GM12864 (cell line): ENCODE measurements around the gene H1-8.

Source experiments
- DNase-seq: peaks from one replicate; pipeline ENCODE4 v3.0.0-alpha.2; 2011; ENCODE audit warnings: low read depth
- H3K4me3 ChIP-seq: 2 replicates; pipeline ENCODE4 v1.5.1; 2011; ENCODE audit warnings: mild to moderate bottlenecking, low read depth, low read length, control low read depth
- TF ChIP-seq, protein P1 (sequence below): IDR thresholded peaks from 2 replicates; pipeline ENCODE4 v1.5.1; 2011; ENCODE audit warnings: low read depth, mild to moderate bottlenecking, moderate library complexity, low read length, control low read depth, inconsistent platforms; ENCODE audit errors: missing control alignments

The H1-8 gene

DNA sequence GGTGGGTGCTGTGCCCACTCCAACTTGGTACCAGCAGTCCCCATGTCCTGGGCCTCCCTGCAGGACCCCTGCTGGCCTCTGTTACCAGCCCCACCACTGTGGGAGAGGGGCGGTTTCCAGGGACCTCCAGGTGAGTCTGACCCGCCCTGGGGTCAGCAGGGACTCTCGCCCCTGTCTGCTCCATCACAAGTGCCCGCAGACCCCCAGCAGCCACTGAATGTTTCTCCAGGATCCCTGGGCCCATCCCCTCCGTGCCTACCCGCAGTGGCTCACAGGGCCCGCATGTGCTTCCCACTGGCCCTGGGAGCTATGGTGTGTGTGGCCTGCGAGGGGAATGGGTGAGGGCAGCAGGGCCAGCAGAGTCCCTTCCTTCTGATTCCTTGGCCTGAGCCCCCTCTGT lies 24.4 kb upstream of the H1-8 start:
- H3K4me3 ChIP-seq, result no peak overlapping the region
- TF ChIP-seq, protein P1, sequence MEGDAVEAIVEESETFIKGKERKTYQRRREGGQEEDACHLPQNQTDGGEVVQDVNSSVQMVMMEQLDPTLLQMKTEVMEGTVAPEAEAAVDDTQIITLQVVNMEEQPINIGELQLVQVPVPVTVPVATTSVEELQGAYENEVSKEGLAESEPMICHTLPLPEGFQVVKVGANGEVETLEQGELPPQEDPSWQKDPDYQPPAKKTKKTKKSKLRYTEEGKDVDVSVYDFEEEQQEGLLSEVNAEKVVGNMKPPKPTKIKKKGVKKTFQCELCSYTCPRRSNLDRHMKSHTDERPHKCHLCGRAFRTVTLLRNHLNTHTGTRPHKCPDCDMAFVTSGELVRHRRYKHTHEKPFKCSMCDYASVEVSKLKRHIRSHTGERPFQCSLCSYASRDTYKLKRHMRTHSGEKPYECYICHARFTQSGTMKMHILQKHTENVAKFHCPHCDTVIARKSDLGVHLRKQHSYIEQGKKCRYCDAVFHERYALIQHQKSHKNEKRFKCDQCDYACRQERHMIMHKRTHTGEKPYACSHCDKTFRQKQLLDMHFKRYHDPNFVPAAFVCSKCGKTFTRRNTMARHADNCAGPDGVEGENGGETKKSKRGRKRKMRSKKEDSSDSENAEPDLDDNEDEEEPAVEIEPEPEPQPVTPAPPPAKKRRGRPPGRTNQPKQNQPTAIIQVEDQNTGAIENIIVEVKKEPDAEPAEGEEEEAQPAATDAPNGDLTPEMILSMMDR, result no peak
- no peak for DNase-seq

DNA sequence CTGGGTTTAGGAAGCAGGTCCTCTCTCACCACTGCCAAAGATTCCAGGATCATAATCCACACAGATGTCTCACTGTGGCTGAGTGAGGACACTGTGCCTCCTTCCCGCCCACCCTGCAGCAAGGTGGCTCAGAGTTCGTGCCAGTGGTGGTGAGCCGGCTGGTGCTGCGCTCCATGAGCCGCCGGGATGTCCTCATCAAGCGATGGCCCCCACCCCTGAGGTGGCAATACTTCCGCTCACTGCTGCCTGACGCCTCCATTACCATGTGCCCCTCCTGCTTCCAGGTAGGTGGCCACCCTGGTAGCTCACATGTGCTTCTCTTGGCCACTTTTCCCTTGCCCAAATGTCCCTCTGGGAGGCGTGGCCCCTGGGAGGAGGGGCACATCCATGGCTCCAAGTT lies 23.5 kb upstream of the H1-8 start:
- no peak overlapping the region for H3K4me3 ChIP-seq
- TF ChIP-seq, protein P1, result no peak
- no peak for DNase-seq

DNA sequence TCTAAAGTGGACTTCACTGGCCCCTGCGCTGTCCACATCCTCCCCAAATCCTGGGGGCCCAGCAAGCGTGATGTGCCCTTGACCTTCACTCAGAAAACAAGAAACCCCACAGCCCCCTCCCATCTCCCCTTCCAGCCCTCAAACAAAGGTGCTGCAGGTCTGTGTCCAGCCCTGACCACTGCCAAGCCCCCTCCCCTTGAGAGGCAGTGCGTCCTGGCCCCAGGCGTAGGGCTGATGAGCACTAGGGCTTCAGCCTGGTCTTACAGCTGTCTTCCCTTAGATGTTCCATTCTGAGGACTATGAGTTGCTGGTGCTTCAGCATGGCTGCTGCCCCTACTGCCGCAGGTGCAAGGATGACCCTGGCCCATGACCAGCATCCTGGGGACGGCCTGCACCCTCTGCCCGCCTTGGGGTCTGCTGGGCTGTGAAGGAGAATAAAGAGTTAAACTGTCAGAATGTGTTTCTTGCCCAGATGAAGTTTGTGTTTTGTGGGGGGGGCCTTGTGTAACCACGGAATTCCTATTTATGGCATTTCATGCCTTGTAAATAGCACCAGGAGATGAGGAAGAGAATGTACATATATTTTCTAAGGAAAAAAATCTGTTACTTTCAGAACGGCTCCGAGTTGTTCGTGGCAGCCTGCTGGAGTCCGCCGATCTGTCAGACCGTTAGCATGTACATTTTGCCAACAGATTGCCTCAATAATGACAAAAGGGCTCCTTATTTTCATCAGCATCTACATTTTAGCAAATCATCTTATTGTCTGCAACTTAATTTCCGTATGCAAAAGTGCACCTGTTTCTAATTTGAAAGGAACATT lies 22.9 kb upstream of the H1-8 start:
- no peak overlapping the region for H3K4me3 ChIP-seq
- DNase-seq, result no peak
- TF ChIP-seq, protein P1, result no peak

GRCh38 chr3:129520960-129521359 lies 22.0 kb upstream of the H1-8 start:
- TF ChIP-seq, protein P1, result no peak
- no peak for DNase-seq
- no peak overlapping the region for H3K4me3 ChIP-seq

DNA sequence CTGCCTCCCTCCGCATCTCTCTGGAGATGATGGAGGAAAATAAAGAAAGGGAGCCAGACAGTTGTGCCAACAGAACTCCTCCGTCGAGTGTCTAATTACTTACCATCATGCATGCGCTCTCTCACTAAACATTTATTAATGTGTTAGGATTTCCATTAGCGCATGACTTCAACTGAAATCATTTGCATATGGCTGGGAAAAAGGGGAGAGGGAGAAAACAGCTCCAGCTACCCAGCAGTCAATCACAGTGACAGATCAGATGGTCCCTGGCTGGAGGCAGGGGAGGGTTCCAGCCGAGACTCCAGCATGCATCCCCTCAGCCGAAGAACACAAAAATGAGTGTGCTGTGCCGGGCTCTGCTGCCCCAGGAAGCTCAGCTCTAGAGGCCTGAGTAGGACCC lies 21.4 kb upstream of the H1-8 start:
- H3K4me3 ChIP-seq, result no peak overlapping the region
- TF ChIP-seq, protein P1, result no peak
- DNase-seq, result no peak

DNA sequence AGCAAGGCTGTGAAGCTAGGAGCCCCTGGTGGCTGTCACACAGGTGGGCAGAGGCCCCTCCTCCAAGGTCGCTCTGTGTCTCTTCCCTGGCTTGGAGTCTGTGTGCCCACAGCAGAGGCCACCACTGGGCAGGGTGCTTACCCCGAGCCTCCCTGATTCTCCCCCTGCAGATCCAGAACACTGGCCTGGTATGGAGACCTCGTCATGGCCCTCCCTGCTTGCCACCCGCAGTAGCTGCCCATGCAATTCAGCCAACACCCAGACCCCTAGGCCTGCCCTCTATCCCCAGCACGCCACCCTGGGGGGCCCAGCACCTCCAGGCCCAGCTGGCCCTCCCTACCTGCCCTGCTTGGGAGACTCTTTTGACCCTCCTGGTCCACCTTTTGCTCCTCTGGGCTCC lies 20.0 kb upstream of the H1-8 start:
- H3K4me3 ChIP-seq, result no peak overlapping the region
- TF ChIP-seq, protein P1, result no peak

GRCh38 chr3:129524081-129524480 lies 18.9 kb upstream of the H1-8 start:
- no peak for DNase-seq
- TF ChIP-seq, protein P1, result no peak
- no peak overlapping the region for H3K4me3 ChIP-seq

More for the DNA sequence above, 20.0 kb upstream of the H1-8 start:
- DNase-seq, result no peak
